ENCODE data around the gene GAS7.

The GAS7 gene

GRCh38 chr17:10144456-10144855 is 54.0 kb downstream of the GAS7 start:
- no peaks in the 10 kb centered on the region for H3K27me3 ChIP-seq (ENCODE audit: insufficient read depth, poor library complexity, severe bottlenecking)
- DNase-seq (ENCODE audit: low read depth in 1 of 2, low spot score in 1 of 2) = no peak
- TF ChIP-seq CTCF (IDR thresholded peaks at IDR 0.05; ENCODE audit: insufficient read depth, low read length) (no peak), REST (IDR thresholded peaks at IDR 0.05; ENCODE audit: insufficient replicate concordance, low read depth) (no peak), SPI1 (IDR thresholded peaks at IDR 0.05; ENCODE audit: borderline replicate concordance, low read depth) (no peak), GABPA (IDR thresholded peaks at IDR 0.05; ENCODE audit: low read depth) (no peak), POLR2AphosphoS5 (IDR thresholded peaks at IDR 0.05; ENCODE audit: low read depth) (no peak)
- H3K27ac ChIP-seq (replicated peaks) = no peak overlapping the region
- no peak overlapping the region for H3K4me3 ChIP-seq (replicated peaks; ENCODE audit: insufficient read depth, low read length)

GRCh38 chr17:10141436-10141835 is 57.0 kb downstream of the GAS7 start:
- Histone ChIP-seq H3K27ac (replicated peaks) (no peak overlapping the region), H3K4me3 (replicated peaks; ENCODE audit: insufficient read depth, low read length) (no peak overlapping the region), H3K27me3 (ENCODE audit: insufficient read depth, poor library complexity, severe bottlenecking) (no peaks in the 10 kb centered on the region)
- DNase-seq (ENCODE audit: low read depth in 1 of 2, low spot score in 1 of 2) = no peak
- no peak for TF ChIP-seq GABPA (IDR thresholded peaks at IDR 0.05; ENCODE audit: low read depth)
- TF ChIP-seq POLR2AphosphoS5 (IDR thresholded peaks at IDR 0.05; ENCODE audit: low read depth) = no peak
- TF ChIP-seq SPI1 (IDR thresholded peaks at IDR 0.05; ENCODE audit: borderline replicate concordance, low read depth) = no peak

GRCh38 chr17:10139577-10139976 is 58.8 kb downstream of the GAS7 start:
- TF ChIP-seq CTCF (IDR thresholded peaks at IDR 0.05; ENCODE audit: insufficient read depth, low read length) (no peak), SPI1 (IDR thresholded peaks at IDR 0.05; ENCODE audit: borderline replicate concordance, low read depth) (no peak), GABPA (IDR thresholded peaks at IDR 0.05; ENCODE audit: low read depth) (no peak), POLR2AphosphoS5 (IDR thresholded peaks at IDR 0.05; ENCODE audit: low read depth) (no peak), REST (IDR thresholded peaks at IDR 0.05; ENCODE audit: insufficient replicate concordance, low read depth) (no peak)
- no peak overlapping the region for H3K27ac ChIP-seq (replicated peaks)
- no peak for DNase-seq (ENCODE audit: low read depth in 1 of 2, low spot score in 1 of 2)

GRCh38 chr17:10136258-10136981 is 62.0 kb downstream of the GAS7 start:
- H3K27me3 ChIP-seq (ENCODE audit: insufficient read depth, poor library complexity, severe bottlenecking) = no peaks in the 10 kb centered on the region
- H3K4me3 ChIP-seq (replicated peaks; ENCODE audit: insufficient read depth, low read length) = no peak overlapping the region
- no peak for DNase-seq (ENCODE audit: low read depth in 1 of 2, low spot score in 1 of 2)
- H3K27ac ChIP-seq (replicated peaks) = no peak overlapping the region
- TF ChIP-seq POLR2AphosphoS5 (IDR thresholded peaks at IDR 0.05; ENCODE audit: low read depth) (no peak), SPI1 (IDR thresholded peaks at IDR 0.05; ENCODE audit: borderline replicate concordance, low read depth) (no peak), GABPA (IDR thresholded peaks at IDR 0.05; ENCODE audit: low read depth) (no peak), CTCF (IDR thresholded peaks at IDR 0.05; ENCODE audit: insufficient read depth, low read length) (no peak), REST (IDR thresholded peaks at IDR 0.05; ENCODE audit: insufficient replicate concordance, low read depth) (no peak)

More at GRCh38 chr17:10139577-10139976, 58.8 kb downstream of the GAS7 start:
- Histone ChIP-seq H3K27me3 (ENCODE audit: insufficient read depth, poor library complexity, severe bottlenecking) (no peaks in the 10 kb centered on the region), H3K4me3 (replicated peaks; ENCODE audit: insufficient read depth, low read length) (no peak overlapping the region)
